Bronchial epithelial cell (primary cell): ENCODE results near the gene RNF2. TPM values are rescaled to one million over a fixed set of nuclear protein-coding genes. Genes with fewer than 3 reads are reported as not detected.

Experiments used
- DNase-seq: peaks from one replicate; pipeline ENCODE4 v3.0.0-alpha.2; 2010; ENCODE audit warnings: low read depth
- FAIRE-seq: peaks from 2 replicates; lab custom pipeline; 2011; peaks lifted over from hg19 to GRCh38; lab: Jason Lieb, UNC
- H3K27me3 ChIP-seq: 2 replicates; pipeline ENCODE4 v1.5.1; 2011; ENCODE audit warnings: low read length; ENCODE audit not compliant: control insufficient read depth, insufficient read depth
- H3K36me3 ChIP-seq: 2 replicates; pipeline ENCODE4 v1.5.1; 2011; ENCODE audit warnings: low read length; ENCODE audit not compliant: control insufficient read depth, insufficient read depth
- H3K4me3 ChIP-seq: 2 replicates; pipeline ENCODE4 v1.5.1; 2011; ENCODE audit warnings: mild to moderate bottlenecking, low read depth, low read length, control low read depth
- CTCF ChIP-seq: IDR thresholded peaks from 2 replicates; pipeline ENCODE4 v1.5.1; 2011; ENCODE audit warnings: mild to moderate bottlenecking, moderate library complexity, low read length, control low read depth, inconsistent platforms; ENCODE audit not compliant: insufficient read depth, severe bottlenecking
- total RNA-seq: library from RNA; depleted of rRNA; stranded (reverse); fragments of >200 nt; gene quantifications from 2 replicates; pipeline ENCODE4 v1.2.1, GENCODE V29; 2014

Gene RNF2
- total RNA-seq, 1 donor from 2014 or later: 19.2 TPM

GRCh38 chr1:185054365-185055060 is 9.2 kb downstream of the RNF2 start:
- Histone ChIP-seq H3K36me3 (no peaks in the 10 kb centered on the region), H3K4me3 (no peak overlapping the region), H3K27me3 (no peaks in the 10 kb centered on the region)
- TF ChIP-seq CTCF: no peak
- FAIRE-seq: no peak
- no peak for DNase-seq

- FAIRE-seq (no peak), DNase-seq (no peak)
- H3K4me3 ChIP-seq: no peak overlapping the region
- no peaks in the 10 kb centered on the region for H3K27me3 ChIP-seq
- no peaks in the 10 kb centered on the region for H3K36me3 ChIP-seq
- TF ChIP-seq CTCF: no peak
Measured at GRCh38 chr1:185058110-185058509, 12.8 kb downstream of the RNF2 start.

GRCh38 chr1:185058876-185059275 is 13.5 kb downstream of the RNF2 start:
- no peak overlapping the region for H3K4me3 ChIP-seq
- FAIRE-seq (no peak), DNase-seq (no peak)
- no peaks in the 10 kb centered on the region for H3K27me3 ChIP-seq
- TF ChIP-seq CTCF: no peak
- H3K36me3 ChIP-seq: no peaks in the 10 kb centered on the region

GRCh38 chr1:185059950-185060571 is 14.7 kb downstream of the RNF2 start:
- no peak for FAIRE-seq
- H3K4me3 ChIP-seq: no peak overlapping the region
- no peak for TF ChIP-seq CTCF
- no peak for DNase-seq
- no peaks in the 10 kb centered on the region for H3K36me3 ChIP-seq
- H3K27me3 ChIP-seq: no peaks in the 10 kb centered on the region

GRCh38 chr1:185062710-185063370 is 17.5 kb downstream of the RNF2 start:
- no peak for TF ChIP-seq CTCF
- no peak for DNase-seq
- no peaks in the 10 kb centered on the region for H3K36me3 ChIP-seq
- H3K27me3 ChIP-seq: no peaks in the 10 kb centered on the region
- no peak overlapping the region for H3K4me3 ChIP-seq
- no peak for FAIRE-seq
